H1 (cell line): ENCODE data around the gene MFAP5.

Experiments
- BACH1 ChIP-seq: IDR thresholded peaks from 2 replicates; pipeline ENCODE4 v1.6.1; 2012; ENCODE audit warnings: low read length, improper control_type of control experiment
- CTCF ChIP-seq, 3 experiments: IDR thresholded peaks; 1 replicate in 2 of 3; 2 replicates in 1 of 3; pipeline versions ENCODE4 v1.5.1 to v1.6.1; 2011; ENCODE audit warnings: low read length in 3 of 3, mild to moderate bottlenecking in 3 of 3, inconsistent platforms in 2 of 3, low read depth in 1 of 3, moderate library complexity in 1 of 3; ENCODE audit not compliant: insufficient read depth in 1 of 3; ENCODE audit errors: control extremely low read depth in 1 of 3
- EP300 ChIP-seq, 2 experiments: IDR thresholded peaks; 1 replicate in 1 of 2; 2 replicates in 1 of 2; pipeline ENCODE4 v1.6.1; 2011 to 2012; ENCODE audit warnings: low read depth in 2 of 2, low read length in 2 of 2, mild to moderate bottlenecking in 2 of 2, borderline replicate concordance in 1 of 2, inconsistent platforms in 1 of 2, moderate library complexity in 1 of 2
- EZH2 ChIP-seq: fragments of 200-600 bp; sonication (generic); IDR thresholded peaks from 2 replicates; pipeline ENCODE4 v1.7.1; 2012; ENCODE audit warnings: low read depth, mild to moderate bottlenecking, moderate library complexity, low read length, inconsistent platforms; ENCODE audit not compliant: severe bottlenecking
- JUND ChIP-seq: IDR thresholded peaks from 2 replicates; pipeline ENCODE4 v1.6.1; 2011; ENCODE audit warnings: mild to moderate bottlenecking, improper control_type of control experiment, low read length
- POLR2A ChIP-seq, 2 experiments: IDR thresholded peaks; 1 replicate in 1 of 2; 2 replicates in 1 of 2; pipeline ENCODE4 v1.6.1; 2011; ENCODE audit warnings: low read depth in 2 of 2, low read length in 2 of 2, mild to moderate bottlenecking in 2 of 2; ENCODE audit errors: control extremely low read depth in 1 of 2
- POLR2AphosphoS5 ChIP-seq: IDR thresholded peaks from 2 replicates; pipeline ENCODE4 v1.6.1; 2011; ENCODE audit warnings: low read depth, low read length
- SAP30 ChIP-seq: fragments of 300-600 bp; sonication (generic); IDR thresholded peaks from 2 replicates; pipeline ENCODE4 v1.7.1; 2012; ENCODE audit warnings: low read length, moderate library complexity, mild to moderate bottlenecking, inconsistent platforms; ENCODE audit not compliant: insufficient read depth, insufficient replicate concordance
- SP1 ChIP-seq: IDR thresholded peaks from 2 replicates; pipeline ENCODE4 v1.6.1; 2011; ENCODE audit warnings: low read depth, low read length
- TF ChIP-seq, protein P1 (sequence below): IDR thresholded peaks from 2 replicates; pipeline ENCODE4 v1.6.1; 2011; ENCODE audit warnings: low read length, improper control_type of control experiment

DNA sequence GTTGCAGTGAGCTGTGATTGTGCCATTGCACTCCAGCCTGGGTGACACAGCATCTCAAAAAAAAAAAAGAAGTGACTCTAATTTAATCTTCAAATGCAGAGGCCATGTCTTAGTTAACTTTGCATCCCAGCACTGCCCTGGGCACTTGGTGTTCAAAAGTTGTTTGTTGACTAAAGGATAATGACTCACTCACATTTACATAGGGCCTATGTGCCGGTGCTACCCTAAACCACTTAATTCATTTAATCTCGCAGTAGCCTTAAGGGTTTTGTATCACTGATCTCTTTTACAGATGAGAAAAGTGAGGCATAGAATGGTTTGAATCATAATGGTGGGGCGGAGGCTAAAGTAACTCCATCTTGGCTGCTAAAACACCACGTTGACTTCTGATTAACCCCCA, 23.7 kb downstream of the MFAP5 start:
- no peak for TF ChIP-seq CTCF (IDR thresholded peaks at IDR 0.05; ENCODE audit: control extremely low read depth in 1 of 3, insufficient read depth in 1 of 3, low read depth in 1 of 3, low read length in 3 of 3)
- TF ChIP-seq POLR2A (IDR thresholded peaks at IDR 0.05; ENCODE audit: control extremely low read depth in 1 of 2, low read depth in 2 of 2, low read length in 2 of 2) = no peak
- TF ChIP-seq EP300 (IDR thresholded peaks at IDR 0.05; ENCODE audit: borderline replicate concordance in 1 of 2, low read depth in 2 of 2, low read length in 2 of 2) = no peak
- no peak for TF ChIP-seq BACH1
- TF ChIP-seq EZH2 = no peak
- TF ChIP-seq SAP30 = no peak
- no peak for TF ChIP-seq SP1
- TF ChIP-seq, protein P1, sequence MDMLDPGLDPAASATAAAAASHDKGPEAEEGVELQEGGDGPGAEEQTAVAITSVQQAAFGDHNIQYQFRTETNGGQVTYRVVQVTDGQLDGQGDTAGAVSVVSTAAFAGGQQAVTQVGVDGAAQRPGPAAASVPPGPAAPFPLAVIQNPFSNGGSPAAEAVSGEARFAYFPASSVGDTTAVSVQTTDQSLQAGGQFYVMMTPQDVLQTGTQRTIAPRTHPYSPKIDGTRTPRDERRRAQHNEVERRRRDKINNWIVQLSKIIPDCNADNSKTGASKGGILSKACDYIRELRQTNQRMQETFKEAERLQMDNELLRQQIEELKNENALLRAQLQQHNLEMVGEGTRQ = no peak
- no peak for TF ChIP-seq POLR2AphosphoS5
- TF ChIP-seq JUND = no peak
